Bone marrow (tissue), 2 donors: ENCODE data around the gene XAB2.

ENCODE experiments used
- DNase-seq, 2 donors: peaks; one replicate each; lab custom pipeline; 2025; lab: John Stamatoyannopoulos, UW

XAB2 gene

GRCh38 chr19:7632340-7633203 is 3.2 kb upstream of the XAB2 start:
- no peak for DNase-seq

GRCh38 chr19:7631577-7631976 is 2.2 kb upstream of the XAB2 start:
- DNase-seq, result no peak

- DNase-seq, result no peak
These were observed 595 bp downstream of the XAB2 start for GRCh38 chr19:7628589-7629311.

- DNase-seq, result no peak
These were observed 2.2 kb downstream of the XAB2 start for GRCh38 chr19:7627166-7627565.

- no peak for DNase-seq
These were observed 3.5 kb downstream of the XAB2 start for GRCh38 chr19:7625763-7626372.

- no peak for DNase-seq
These were observed 4.5 kb downstream of the XAB2 start for GRCh38 chr19:7624810-7625209.

GRCh38 chr19:7623725-7624603 is 5.4 kb downstream of the XAB2 start:
- no peak for DNase-seq

- DNase-seq, result no peak
These were observed 6.2 kb downstream of the XAB2 start for GRCh38 chr19:7622933-7623685.

GRCh38 chr19:7620442-7621412 is 8.6 kb downstream of the XAB2 start:
- no peak for DNase-seq

GRCh38 chr19:7619671-7620441 is 9.5 kb downstream of the XAB2 start:
- DNase-seq, result no peak

GRCh38 chr19:7618771-7619510 is 10.4 kb downstream of the XAB2 start:
- no peak for DNase-seq

- DNase-seq, result no peak
These were observed 11.0 kb downstream of the XAB2 start for GRCh38 chr19:7618348-7618747.

GRCh38 chr19:7617735-7618134 is 11.6 kb downstream of the XAB2 start:
- DNase-seq, result no peak

- DNase-seq, result no peak
These were observed 12.2 kb downstream of the XAB2 start for GRCh38 chr19:7617172-7617571.

GRCh38 chr19:7614859-7615741 is 14.2 kb downstream of the XAB2 start:
- no peak for DNase-seq

GRCh38 chr19:7612282-7613274 is 16.8 kb downstream of the XAB2 start:
- DNase-seq, result no peak
